Activated T-helper 2 cell treated with anti-CD3 and anti-CD28 coated beads, Interferon-gamma antibody, Interleukin-2, Interleukin-4, amounts not matched to agents 10 μg/mL and 5 μg/mL and 100 μg/mL, durations not matched to agents 14 hours and 24 hours and 36 hours (primary cell): ENCODE data around the gene IBSP. TPM values are rescaled to one million over a fixed set of nuclear protein-coding genes. Genes with fewer than 3 reads are reported as not detected.

Experiments
- DNase-seq: peaks from one replicate; pipeline ENCODE4 v3.0.0; 2021; ENCODE audit warnings: low spot score
- H3K27ac Mint-ChIP-seq: one replicate; pipeline ENCODE4 v1.8.0; 2021; ENCODE audit warnings: mixed read lengths
- H3K27me3 Mint-ChIP-seq: one replicate; pipeline ENCODE4 v1.8.0; 2021; ENCODE audit warnings: low read depth, mixed read lengths
- H3K36me3 Mint-ChIP-seq: one replicate; pipeline ENCODE4 v1.8.0; 2021; ENCODE audit warnings: low read depth, mixed read lengths
- H3K4me1 Mint-ChIP-seq: one replicate; pipeline ENCODE4 v1.8.0; 2021; ENCODE audit warnings: low read depth, mixed read lengths
- H3K4me3 Mint-ChIP-seq: one replicate; pipeline ENCODE4 v1.8.0; 2021; ENCODE audit warnings: low read depth, mild to moderate bottlenecking, moderate library complexity, mixed read lengths
- H3K9me3 Mint-ChIP-seq: one replicate; pipeline ENCODE4 v1.8.0; 2021; ENCODE audit warnings: mixed read lengths
- intact Hi-C: fragments of 100-400 bp; cut with micrococcal nuclease; formaldehyde crosslinking; loops from one replicate; pipeline ENCODE4 v1.15.1; 2023
- total RNA-seq: library from RNA; stranded (reverse); gene quantifications from 2 replicates; pipeline ENCODE4 v1.2.3, GENCODE V29; 2022

The IBSP gene
- total RNA-seq, 1 donor from 2014 or later = not detected

DNA sequence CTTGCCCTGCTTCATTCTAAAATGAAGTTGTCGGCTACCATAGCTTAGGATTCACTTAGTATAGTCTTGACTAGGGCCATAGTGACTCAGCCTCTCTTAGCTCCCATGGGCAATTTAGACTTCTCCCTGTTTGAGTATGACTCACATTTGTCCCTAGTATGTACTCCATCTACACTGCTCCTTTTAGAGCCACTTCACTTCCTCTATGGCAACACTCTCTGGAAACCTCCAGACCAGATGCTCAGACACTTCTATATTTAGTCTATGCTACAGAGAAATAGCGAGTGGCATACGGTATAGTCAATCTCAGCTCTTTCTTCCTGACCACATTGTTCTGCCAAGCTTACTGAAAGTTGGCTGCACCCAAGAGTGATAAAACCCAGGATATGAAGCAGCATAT, 44.6 kb downstream of the IBSP start:
- Mint-ChIP-seq H3K4me3 (no peak overlapping the region), H3K4me1 (peaks cover 3% of the 10 kb centered on the region), H3K27ac (no peak overlapping the region), H3K27me3 (peaks cover 49% of the 10 kb centered on the region), H3K36me3 (no peaks in the 10 kb centered on the region), H3K9me3 (no peaks in the 10 kb centered on the region)
- intact Hi-C loops = loop anchor here (10.0 kb wide), 1 partner anchor 469 kb away; no protein-coding TSS in a partner anchor
- DNase-seq = no peak

DNA sequence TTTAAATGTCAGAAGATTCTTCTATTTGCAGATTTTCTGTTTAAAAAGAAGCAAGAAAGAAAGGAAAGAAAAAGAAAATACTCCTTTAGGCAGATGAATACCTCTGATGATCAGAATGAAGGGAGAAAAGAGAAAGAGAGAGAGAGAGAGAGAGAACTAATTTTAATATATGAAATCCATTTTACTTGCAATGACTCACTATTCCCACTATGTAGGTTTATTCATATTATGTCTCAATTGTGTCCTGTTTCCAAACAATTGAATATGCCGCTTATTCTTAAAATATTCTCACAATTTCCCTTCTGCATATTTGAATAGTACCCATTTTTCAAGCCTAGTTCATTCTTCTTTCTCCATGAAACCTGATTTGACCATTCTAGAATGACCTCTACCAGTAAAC, 45.1 kb downstream of the IBSP start:
- Mint-ChIP-seq H3K4me1 (peaks cover 9% of the 10 kb centered on the region), H3K9me3 (no peaks in the 10 kb centered on the region), H3K4me3 (no peak overlapping the region), H3K27me3 (peaks cover 48% of the 10 kb centered on the region), H3K36me3 (no peaks in the 10 kb centered on the region), H3K27ac (no peak overlapping the region)
- intact Hi-C loops = loop anchor here (10.0 kb wide), 1 partner anchor 470 kb away; no protein-coding TSS in a partner anchor
- no peak for DNase-seq

DNA sequence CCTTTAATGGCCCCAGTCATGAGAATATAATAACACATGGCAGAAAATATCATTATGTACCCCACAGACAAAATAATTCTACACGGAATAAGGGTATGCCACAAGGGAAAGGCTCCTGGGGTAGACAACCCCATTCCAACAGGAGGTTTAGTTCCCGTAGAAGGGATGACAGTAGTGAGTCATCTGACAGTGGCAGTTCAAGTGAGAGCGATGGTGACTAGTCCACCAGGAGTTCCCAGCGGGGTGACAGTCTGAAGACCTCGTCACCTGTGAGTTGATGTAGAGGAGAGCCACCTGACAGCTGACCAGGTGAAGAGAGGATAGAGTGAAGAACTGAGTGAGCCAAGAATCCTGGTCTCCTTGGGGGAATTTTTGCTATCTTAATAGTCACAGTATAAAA, 46.9 kb downstream of the IBSP start:
- Mint-ChIP-seq H3K4me3 (no peak overlapping the region), H3K27me3 (peaks cover 43% of the 10 kb centered on the region), H3K4me1 (peaks cover 13% of the 10 kb centered on the region), H3K9me3 (no peaks in the 10 kb centered on the region), H3K27ac (no peak overlapping the region), H3K36me3 (no peaks in the 10 kb centered on the region)
- no peak for DNase-seq
- intact Hi-C loops = loop anchor here (10.0 kb wide), 1 partner anchor 471 kb away; no protein-coding TSS in a partner anchor

DNA sequence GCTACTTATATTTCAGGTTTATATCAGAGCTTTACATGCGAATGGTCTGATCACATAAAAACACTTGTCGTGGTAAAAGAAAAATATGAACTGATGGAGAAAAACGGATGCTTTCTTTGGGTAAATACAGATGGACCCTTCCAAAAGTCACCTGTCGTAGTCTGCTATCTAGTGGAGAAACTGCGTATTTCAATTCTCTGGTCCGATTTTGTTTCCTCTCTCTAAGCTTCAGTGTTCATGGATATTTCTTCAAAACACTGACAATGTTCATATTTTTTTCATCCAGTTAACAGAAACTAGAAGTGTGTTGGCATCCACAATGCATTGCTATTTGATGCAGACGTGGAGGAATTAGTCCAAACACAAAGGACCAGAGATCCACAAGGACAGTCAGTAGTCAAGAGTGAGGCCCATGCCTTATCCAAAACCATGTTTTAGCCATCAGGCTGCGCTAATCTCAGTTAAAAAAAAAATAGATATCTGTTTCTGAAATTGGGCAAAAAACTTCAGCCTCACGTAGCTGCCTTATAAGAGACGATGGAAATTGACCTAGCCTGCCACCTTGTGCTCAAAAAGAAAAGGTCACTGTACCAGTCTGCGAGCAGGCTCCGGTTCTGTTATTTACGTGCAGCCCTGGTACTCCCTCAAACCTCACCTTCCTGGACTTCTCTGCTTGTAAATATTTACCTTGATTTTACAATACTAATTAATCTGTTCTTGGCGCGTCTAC, 49.4 kb downstream of the IBSP start:
- intact Hi-C loops = loop anchor here (2.0 to 10.0 kb wide), 2 partner anchors 136 to 474 kb away; no protein-coding TSS in a partner anchor
- Mint-ChIP-seq H3K27me3 (peaks cover 34% of the 10 kb centered on the region), H3K27ac (no peak overlapping the region), H3K36me3 (no peaks in the 10 kb centered on the region), H3K4me1 (peaks cover 13% of the 10 kb centered on the region), H3K9me3 (no peaks in the 10 kb centered on the region), H3K4me3 (no peak overlapping the region)
- no peak for DNase-seq

DNA sequence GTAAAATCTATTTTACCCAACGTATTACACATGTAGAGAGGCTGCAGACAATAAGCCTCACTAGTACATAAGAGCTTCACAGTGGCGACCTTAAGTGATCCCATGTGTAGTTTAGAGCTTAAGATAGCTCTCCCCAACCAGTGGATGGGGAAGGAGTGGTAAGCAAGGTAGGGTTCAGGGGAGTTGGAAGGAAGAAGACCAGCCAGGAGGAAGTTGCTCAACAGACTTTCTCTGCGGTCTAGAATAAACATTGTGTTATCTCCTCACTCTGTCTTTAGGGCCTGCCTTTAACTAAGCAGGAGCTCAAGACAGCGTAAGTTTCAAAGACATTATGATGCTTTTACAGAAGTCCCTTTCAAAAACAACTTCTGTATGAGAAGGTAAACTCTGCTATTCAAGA, 50.3 kb downstream of the IBSP start:
- H3K9me3 Mint-ChIP-seq = no peaks in the 10 kb centered on the region
- peaks cover 29% of the 10 kb centered on the region for H3K27me3 Mint-ChIP-seq
- no peak for DNase-seq
- peaks cover 13% of the 10 kb centered on the region for H3K4me1 Mint-ChIP-seq
- no peak overlapping the region for H3K27ac Mint-ChIP-seq
- intact Hi-C loops = loop anchor here (2.0 to 10.0 kb wide), 3 partner anchors 135 to 665 kb away; no protein-coding TSS in a partner anchor
- H3K4me3 Mint-ChIP-seq = no peak overlapping the region
- no peaks in the 10 kb centered on the region for H3K36me3 Mint-ChIP-seq

DNA sequence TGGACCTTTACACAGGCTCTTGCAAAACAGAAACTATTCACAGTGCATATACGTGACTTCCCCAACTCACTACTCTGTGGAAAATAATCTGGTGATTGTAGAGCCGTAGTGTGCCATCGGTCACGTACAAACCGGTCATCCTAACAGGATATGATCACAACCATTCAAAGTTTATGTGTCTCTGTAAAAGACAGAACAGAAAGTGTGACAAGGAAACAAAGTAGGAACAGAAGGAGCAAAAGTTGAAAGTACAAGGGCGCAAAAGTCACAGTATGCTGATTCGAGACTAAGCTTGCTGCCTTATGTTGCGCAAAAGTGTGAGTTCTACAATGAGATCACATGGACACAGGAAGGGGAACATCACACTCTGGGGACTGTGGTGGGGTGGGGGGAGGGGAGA, 52.0 kb downstream of the IBSP start:
- DNase-seq = no peak
- Mint-ChIP-seq H3K9me3 (no peaks in the 10 kb centered on the region), H3K27ac (no peak overlapping the region), H3K27me3 (peaks cover 21% of the 10 kb centered on the region), H3K36me3 (no peaks in the 10 kb centered on the region), H3K4me1 (peaks cover 13% of the 10 kb centered on the region), H3K4me3 (no peak overlapping the region)
- intact Hi-C loops = loop anchor here (10.0 kb wide), 1 partner anchor 663 kb away; no protein-coding TSS in a partner anchor

DNA sequence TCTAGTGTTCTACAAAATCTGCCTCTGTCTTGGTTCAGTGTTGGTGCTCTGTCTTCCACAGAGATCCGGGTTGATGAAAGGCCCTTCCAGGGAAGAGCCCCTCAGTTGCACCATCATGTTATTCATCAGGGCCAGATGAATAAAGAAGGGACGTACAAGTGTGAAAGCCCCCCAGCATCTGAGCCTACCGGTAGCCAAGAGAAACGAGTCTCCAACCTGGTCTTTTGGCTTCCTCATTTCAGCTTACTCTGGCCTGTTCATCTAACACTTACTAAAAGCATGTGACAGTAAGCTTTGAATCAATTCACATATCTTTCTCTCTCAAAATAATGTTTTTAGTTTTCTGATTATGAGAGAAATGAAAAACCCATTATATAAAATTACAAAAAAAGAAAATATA, 52.6 kb downstream of the IBSP start:
- intact Hi-C loops = loop anchor here (10.0 kb wide), 1 partner anchor 663 kb away; no protein-coding TSS in a partner anchor
- DNase-seq = no peak
- Mint-ChIP-seq H3K27me3 (peaks cover 22% of the 10 kb centered on the region), H3K27ac (no peak overlapping the region), H3K4me1 (peaks cover 13% of the 10 kb centered on the region), H3K4me3 (no peak overlapping the region), H3K9me3 (no peaks in the 10 kb centered on the region), H3K36me3 (no peaks in the 10 kb centered on the region)

DNA sequence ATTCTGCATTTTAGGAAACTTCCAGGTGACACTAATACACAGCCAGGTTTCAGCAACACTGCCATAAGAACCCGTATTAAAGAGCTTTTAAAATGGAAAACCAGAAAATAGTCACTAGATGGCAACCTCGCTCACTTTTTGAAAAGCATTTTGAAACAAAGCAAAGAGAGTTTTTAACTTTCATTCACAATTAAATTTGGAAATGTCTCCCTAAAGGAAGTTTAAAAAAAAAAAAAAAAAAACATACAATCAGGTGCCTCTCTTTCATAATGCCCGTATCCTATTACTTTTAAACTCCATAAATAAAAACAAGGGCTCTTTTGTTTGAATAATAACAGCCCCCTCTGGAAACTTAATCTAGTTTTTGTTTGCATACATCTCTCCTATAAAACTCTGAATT, 53.8 kb downstream of the IBSP start:
- H3K36me3 Mint-ChIP-seq = no peaks in the 10 kb centered on the region

DNA sequence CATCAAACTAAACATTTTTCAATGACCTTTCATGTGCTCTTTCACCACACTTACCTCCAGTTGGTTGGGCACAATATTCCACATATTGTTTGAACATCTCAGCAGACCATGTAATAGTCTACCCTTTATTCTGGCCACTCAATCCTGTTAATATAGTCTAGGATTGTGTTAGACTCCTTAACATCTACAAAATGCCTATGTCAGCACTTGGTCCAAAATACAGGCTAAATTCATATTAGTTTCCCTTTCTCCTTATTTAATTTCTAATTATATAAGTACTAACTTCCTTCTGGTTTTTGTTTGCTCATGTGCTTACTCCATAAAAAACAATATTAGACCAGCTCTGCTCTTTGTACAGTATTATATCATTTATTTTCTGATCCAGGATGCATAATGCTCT, 54.5 kb downstream of the IBSP start:
- DNase-seq = no peak
- Mint-ChIP-seq H3K27ac (no peak overlapping the region), H3K36me3 (no peaks in the 10 kb centered on the region), H3K9me3 (no peaks in the 10 kb centered on the region), H3K27me3 (peaks cover 19% of the 10 kb centered on the region), H3K4me3 (no peak overlapping the region), H3K4me1 (peaks cover 10% of the 10 kb centered on the region)
- intact Hi-C loops = loop anchor here (1.0 to 10.0 kb wide), 3 partner anchors 119 to 661 kb away; no protein-coding TSS in a partner anchor

More for the DNA sequence above, 53.8 kb downstream of the IBSP start:
- Mint-ChIP-seq H3K4me1 (peaks cover 13% of the 10 kb centered on the region), H3K27me3 (peaks cover 16% of the 10 kb centered on the region), H3K9me3 (no peaks in the 10 kb centered on the region), H3K4me3 (no peak overlapping the region), H3K27ac (no peak overlapping the region)
- intact Hi-C loops = loop anchor here (1.0 to 10.0 kb wide), 3 partner anchors 120 to 662 kb away; no protein-coding TSS in a partner anchor
- DNase-seq = no peak

DNA sequence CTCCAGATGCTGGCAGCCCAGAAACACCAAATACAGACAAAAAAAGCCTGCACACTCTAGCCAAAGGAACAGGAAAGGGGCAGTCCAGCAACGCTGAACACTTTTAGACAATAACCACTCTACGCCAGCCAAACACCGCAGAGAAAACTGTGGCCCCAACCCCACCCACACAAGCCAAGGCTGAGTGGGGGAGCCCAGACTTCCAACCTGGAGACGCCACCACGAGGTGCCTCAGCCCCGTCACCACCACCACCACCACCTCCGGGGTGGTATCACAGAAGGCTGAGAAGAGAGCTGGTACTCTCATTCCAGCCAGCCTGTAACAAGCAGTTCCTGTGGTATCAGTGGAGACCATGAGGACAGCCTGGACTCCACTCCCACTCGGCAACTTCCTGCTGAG, 56.2 kb downstream of the IBSP start:
- H3K27me3 Mint-ChIP-seq = peaks cover 23% of the 10 kb centered on the region
- intact Hi-C loops = loop anchor here (10.0 kb wide), 1 partner anchor 659 kb away; no protein-coding TSS in a partner anchor
- no peak overlapping the region for H3K4me3 Mint-ChIP-seq

DNA sequence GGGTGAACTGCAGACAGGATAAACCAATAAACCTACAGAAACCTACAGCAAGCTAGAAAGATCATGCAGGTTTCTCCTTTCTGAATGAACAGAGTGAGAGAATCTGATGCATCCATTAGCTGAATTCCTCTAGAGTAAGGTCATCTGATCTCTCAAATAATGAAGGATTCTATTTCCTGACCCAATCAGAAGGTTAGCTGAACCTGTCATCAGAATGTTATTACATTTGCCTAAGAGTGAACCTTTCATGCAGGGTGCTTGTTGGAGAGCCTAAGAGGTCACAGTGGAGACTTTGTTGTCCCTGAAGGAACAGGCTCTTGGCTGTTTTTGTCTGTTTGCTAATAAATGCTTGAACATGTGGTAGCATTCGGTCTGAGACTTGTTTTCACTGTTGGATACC, 57.5 kb downstream of the IBSP start:
- intact Hi-C loops = loop anchor here (10.0 kb wide), 1 partner anchor 658 kb away; no protein-coding TSS in a partner anchor
- Mint-ChIP-seq H3K4me1 (no peaks in the 10 kb centered on the region), H3K36me3 (no peaks in the 10 kb centered on the region), H3K27ac (no peak overlapping the region), H3K4me3 (no peak overlapping the region), H3K27me3 (peaks cover 23% of the 10 kb centered on the region), H3K9me3 (no peaks in the 10 kb centered on the region)
- no peak for DNase-seq

More for the DNA sequence above, 56.2 kb downstream of the IBSP start:
- DNase-seq = no peak
- Mint-ChIP-seq H3K4me1 (no peaks in the 10 kb centered on the region), H3K27ac (no peak overlapping the region), H3K36me3 (no peaks in the 10 kb centered on the region), H3K9me3 (no peaks in the 10 kb centered on the region)

DNA sequence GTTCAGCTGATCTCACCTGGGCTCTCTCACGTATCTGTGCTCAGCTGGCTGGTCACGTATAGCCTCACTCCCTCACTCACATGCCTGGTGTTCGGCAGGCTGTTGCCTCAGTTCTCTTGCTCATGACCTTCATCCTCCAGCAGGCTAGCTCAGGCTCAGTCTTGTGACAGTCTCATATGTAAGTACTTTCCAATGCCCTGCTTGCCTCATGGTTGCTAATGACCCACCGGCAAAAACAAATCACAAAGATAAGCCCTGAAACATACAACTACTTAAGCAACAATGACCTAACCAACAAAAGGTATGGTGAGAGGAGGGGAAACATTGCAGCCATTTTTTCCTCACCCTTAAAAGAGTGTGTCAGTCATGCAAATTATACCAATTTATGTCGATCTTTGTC, 58.4 kb downstream of the IBSP start:
- Mint-ChIP-seq H3K9me3 (no peaks in the 10 kb centered on the region), H3K4me1 (no peaks in the 10 kb centered on the region), H3K4me3 (no peak overlapping the region), H3K36me3 (no peaks in the 10 kb centered on the region), H3K27ac (no peak overlapping the region), H3K27me3 (peaks cover 23% of the 10 kb centered on the region)
- DNase-seq = no peak
- intact Hi-C loops = loop anchor here (10.0 kb wide), 1 partner anchor 657 kb away; no protein-coding TSS in a partner anchor
